Measurements from ENCODE around the gene GNA15.

Gene GNA15

GRCh38 chr19:3192228-3192635 is 56.4 kb downstream of the GNA15 start:
- H3K27me3 Mint-ChIP-seq (ENCODE audit: low read depth, poor library complexity): no peaks in the 10 kb centered on the region
- H3K4me1 Mint-ChIP-seq: peaks cover 12% of the 10 kb centered on the region
- no peak overlapping the region for H3K27ac Mint-ChIP-seq
- H3K4me3 Mint-ChIP-seq: no peak overlapping the region
- peaks cover 14% of the 10 kb centered on the region for H3K36me3 Mint-ChIP-seq (ENCODE audit: low read depth)
- H3K9me3 Mint-ChIP-seq: no peaks in the 10 kb centered on the region
- TF ChIP-seq CTCF (IDR thresholded peaks at IDR 0.05): no peak
- no peak for DNase-seq

GRCh38 chr19:3192684-3193083 is 56.9 kb downstream of the GNA15 start:
- Mint-ChIP-seq H3K27ac (no peak overlapping the region), H3K36me3 (ENCODE audit: low read depth) (peaks cover 14% of the 10 kb centered on the region), H3K4me1 (peaks cover 8% of the 10 kb centered on the region), H3K9me3 (no peaks in the 10 kb centered on the region), H3K27me3 (ENCODE audit: low read depth, poor library complexity) (no peaks in the 10 kb centered on the region), H3K4me3 (no peak overlapping the region)
- no peak for TF ChIP-seq CTCF (IDR thresholded peaks at IDR 0.05)
- no peak for DNase-seq

- H3K9me3 Mint-ChIP-seq: no peaks in the 10 kb centered on the region
- no peak for DNase-seq
- H3K4me3 Mint-ChIP-seq: no peak overlapping the region
- H3K36me3 Mint-ChIP-seq (ENCODE audit: low read depth): peaks cover 14% of the 10 kb centered on the region
- no peak overlapping the region for H3K27ac Mint-ChIP-seq
- H3K27me3 Mint-ChIP-seq (ENCODE audit: low read depth, poor library complexity): no peaks in the 10 kb centered on the region
- no peak for TF ChIP-seq CTCF (IDR thresholded peaks at IDR 0.05)
- peaks cover 2% of the 10 kb centered on the region for H3K4me1 Mint-ChIP-seq
Observed at GRCh38 chr19:3193256-3194105, 57.6 kb downstream of the GNA15 start.

- Mint-ChIP-seq H3K27ac (no peak overlapping the region), H3K27me3 (ENCODE audit: low read depth, poor library complexity) (no peaks in the 10 kb centered on the region), H3K4me1 (no peaks in the 10 kb centered on the region), H3K9me3 (no peaks in the 10 kb centered on the region), H3K4me3 (no peak overlapping the region), H3K36me3 (ENCODE audit: low read depth) (peaks cover 14% of the 10 kb centered on the region)
- no peak for TF ChIP-seq CTCF (IDR thresholded peaks at IDR 0.05)
- DNase-seq: no peak
Observed at GRCh38 chr19:3194106-3195087, 58.6 kb downstream of the GNA15 start.

- TF ChIP-seq CTCF (IDR thresholded peaks at IDR 0.05): no peak
- Mint-ChIP-seq H3K4me3 (no peak overlapping the region), H3K36me3 (ENCODE audit: low read depth) (peaks cover 14% of the 10 kb centered on the region), H3K4me1 (no peaks in the 10 kb centered on the region), H3K27ac (no peak overlapping the region), H3K9me3 (no peaks in the 10 kb centered on the region), H3K27me3 (ENCODE audit: low read depth, poor library complexity) (no peaks in the 10 kb centered on the region)
- DNase-seq: no peak
Observed at GRCh38 chr19:3196064-3196932, 60.5 kb downstream of the GNA15 start.

Data from nephron progenitor cell (in vitro differentiated cells).